GM08714 (cell line): Measurements from ENCODE around the gene PRDX3.
"Not testable (repeated sequence)": the region's sequence is repeated elsewhere in the genome, so short reads cannot be mapped to it uniquely, and the experiment has no call there.

Experiments
- H3K4me3 ChIP-seq: fragments of 200-500 bp; sonication (Bioruptor generic); 2 replicates; pipeline ENCODE4 v1.5.1; 2014; ENCODE audit warnings: mild to moderate bottlenecking, low read length, inconsistent platforms
- ZNF274 ChIP-seq: IDR thresholded peaks from 2 replicates; pipeline ENCODE4 v1.6.1; 2012; ENCODE audit warnings: mild to moderate bottlenecking, low read depth, low read length

The PRDX3 gene

DNA sequence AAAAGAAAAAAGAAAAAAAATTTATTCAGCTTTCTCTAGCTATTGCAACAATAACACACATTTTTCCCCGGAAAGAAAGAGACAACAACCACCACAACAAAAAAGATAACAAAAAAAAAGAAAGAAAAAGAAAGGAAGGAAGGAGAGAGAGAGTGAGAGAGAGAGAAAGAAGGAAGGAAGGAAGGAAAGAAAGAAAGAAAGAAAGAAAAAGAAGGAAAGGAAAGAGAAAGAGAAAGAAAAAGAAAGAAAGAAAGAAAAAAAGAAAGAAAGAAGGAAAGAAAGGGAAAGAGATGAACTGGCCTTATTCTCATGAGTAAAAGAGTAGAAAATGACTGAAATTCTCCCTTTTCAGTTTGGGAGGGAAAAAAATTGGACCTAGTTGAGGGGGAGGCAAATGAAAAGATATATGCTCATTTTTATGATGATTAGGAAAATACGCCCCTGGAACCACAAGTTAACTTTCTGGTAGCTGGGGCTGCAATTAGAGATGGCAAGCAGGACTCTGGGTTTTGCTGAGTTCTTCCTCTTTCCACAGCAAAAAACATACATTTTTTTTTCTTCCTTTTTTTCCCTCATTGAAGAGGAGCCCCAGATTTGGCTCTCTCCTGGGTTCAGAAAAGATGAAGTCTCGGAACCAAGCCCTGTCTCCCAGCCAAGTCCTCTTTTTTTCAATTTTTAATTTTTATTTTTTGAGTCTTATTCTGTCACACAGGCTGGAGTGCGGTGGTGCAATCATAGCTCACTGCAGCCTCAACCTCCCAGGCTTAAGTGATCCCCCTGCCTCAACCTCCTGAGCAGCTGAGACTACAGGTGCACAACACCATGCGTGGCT lies 12.6 kb upstream of the PRDX3 start:
- TF ChIP-seq ZNF274: no peak
- H3K4me3 ChIP-seq: no peak overlapping the region

DNA sequence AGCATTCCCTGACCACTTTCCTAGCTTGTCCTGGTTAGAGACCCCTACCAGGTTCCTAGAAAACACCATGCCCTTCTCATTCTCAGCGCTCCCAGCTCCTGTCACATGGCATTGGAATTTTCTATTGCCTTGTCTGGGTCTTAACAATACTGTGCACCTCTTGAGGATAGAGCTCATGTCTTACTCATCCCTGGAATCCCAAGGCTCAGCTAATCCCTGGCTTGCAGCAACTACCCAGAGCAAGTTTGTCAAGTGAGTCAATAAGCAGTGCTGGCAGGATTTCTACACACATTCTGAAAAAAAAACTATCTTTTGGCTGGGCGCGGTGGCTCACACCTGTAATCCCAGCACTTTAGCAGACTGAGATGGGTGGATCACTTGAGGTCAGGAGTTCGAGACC lies 11.7 kb upstream of the PRDX3 start:
- TF ChIP-seq ZNF274: no peak

DNA sequence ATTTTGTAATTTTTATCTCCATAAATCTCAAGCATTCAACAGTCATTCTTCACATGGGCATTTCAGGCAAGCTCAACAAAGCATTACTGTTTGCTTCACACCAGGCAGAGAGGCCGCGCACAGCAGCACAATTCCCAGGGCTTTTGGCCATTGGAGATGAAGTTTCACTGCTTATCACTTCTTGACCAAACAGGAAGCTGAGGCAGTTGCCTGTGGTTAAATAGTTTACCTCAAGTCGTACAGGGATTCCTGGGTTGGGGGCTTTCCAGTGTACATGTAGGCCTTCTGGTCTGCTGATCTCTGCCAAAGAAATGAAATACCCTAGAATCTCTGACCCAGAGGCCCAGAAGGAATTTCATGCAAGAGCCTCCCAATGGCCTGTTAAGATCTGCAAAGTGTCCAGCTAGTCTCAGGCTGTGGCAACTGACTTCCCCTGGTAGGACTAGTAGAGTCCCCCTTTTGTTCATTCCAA lies 11.2 kb upstream of the PRDX3 start:
- no peak for TF ChIP-seq ZNF274
- H3K4me3 ChIP-seq: no peak overlapping the region

More for the DNA sequence above, 11.7 kb upstream of the PRDX3 start:
- no peak overlapping the region for H3K4me3 ChIP-seq

DNA sequence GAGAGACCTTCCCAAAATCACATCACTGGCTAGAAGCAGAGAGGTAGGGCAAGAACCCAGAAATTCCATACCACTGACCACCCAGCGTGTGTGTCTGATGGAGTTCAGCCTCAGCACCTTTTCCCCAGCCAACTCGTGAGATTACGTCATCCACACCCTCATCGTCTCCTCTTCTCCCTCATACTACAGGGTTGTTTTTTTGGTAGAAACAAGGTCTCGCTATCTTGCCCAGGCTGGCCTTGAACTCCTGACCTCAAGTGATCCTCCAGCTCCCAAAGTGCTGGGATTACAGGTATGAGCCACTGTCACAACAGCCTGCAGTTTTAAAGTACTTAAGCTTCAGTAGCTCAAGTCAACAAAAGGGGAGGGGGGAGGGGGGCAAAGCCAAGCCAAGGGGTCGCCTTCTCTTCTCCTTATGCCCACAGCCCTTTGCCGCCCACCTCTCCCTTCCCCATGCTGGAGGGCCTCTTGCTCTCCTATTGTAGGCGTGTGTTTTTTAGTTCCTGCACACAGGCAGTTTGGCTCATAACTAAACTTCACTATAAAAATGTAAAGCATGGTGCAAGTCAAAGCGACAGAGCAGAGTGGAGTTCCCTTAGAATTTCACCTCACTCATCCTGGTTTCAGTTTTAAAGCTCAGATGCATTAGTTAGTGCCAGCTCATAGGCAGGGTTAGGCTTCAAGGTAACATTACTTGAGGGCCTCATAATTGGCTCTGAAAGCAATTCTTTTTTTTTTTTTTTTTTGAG lies 5.2 kb upstream of the PRDX3 start:
- TF ChIP-seq ZNF274: no peak
- no peak overlapping the region for H3K4me3 ChIP-seq

DNA sequence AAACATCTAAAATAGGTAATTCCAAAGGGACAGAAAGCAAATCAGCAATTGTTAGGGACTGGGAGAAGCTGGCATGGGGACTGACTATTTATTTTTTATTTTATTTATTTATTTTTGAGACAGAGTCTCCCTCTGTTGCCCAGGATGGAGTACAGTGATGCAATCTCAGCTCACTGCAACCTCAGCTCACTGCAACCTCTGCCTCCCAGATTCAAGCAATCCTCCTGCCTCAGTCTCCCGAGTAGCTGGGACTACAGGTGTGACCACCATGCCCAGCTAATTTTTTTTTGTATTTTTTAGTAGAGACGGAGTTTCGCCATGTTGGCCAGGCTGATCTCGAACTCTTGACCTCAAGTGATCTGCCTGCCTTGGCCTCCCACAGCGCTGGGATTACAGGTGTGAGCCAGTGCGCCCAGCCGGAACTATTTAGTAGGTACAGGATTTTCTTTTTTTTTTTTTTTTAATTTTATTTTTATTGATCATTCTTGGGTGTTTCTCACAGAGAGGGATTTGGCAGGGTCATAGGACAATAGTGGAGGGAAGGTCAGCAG lies 2.3 kb upstream of the PRDX3 start:
- not testable (repeated sequence) for H3K4me3 ChIP-seq

DNA sequence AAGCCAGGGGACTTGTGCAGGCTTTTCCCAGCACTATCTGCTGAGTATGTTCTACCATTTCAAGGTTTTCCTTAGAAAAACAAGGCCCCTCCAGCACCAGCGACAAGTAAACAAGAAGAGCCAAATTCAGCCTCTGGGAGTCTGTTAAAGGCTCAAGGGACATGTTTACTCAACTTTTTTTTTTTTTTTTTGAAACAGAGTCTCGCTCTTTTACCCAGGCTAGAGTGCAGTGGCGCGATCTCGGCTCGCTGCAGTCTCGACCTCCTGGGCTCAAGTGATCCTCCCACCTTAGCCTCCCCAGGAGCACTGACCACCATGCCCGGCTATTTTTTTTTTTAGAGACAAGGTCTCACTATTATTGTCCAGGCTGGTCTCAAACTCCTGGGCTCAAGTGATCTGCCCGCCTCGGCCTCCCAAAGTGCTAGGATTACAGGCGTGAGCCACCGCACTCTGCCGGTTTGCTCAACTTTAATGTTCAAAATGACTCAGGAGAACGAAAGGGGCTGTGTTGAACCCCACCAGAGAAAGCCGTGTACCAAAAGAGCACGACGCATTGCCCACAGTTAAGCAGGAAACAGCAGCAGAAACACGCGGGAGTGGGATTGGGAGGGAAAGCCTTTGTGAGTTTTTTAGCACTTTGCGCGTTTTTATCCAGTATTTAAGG lies 772 bp downstream of the PRDX3 start:
- TF ChIP-seq ZNF274: no peak
- peak overlapping the region; percentile 86 for H3K4me3 ChIP-seq

DNA sequence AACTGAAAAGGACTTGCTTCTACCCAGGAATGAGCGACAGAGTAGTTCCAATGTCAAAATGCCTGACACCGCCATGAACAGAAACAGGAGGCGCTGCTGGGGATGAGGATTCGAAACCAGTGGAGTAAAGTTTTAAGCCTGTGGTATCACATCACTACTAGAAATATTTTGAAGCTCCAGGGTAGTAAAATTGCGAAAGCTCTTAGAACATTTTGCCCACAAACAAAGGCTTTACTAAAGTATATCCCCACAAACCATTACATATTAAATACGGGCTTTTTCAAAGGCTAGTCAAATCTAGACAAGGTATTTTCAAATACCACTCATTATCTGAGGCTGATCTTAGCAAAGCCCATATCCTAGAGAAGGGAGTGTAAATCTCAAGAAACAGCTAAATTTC lies 2.4 kb downstream of the PRDX3 start:
- no peak overlapping the region for H3K4me3 ChIP-seq
- no peak for TF ChIP-seq ZNF274

DNA sequence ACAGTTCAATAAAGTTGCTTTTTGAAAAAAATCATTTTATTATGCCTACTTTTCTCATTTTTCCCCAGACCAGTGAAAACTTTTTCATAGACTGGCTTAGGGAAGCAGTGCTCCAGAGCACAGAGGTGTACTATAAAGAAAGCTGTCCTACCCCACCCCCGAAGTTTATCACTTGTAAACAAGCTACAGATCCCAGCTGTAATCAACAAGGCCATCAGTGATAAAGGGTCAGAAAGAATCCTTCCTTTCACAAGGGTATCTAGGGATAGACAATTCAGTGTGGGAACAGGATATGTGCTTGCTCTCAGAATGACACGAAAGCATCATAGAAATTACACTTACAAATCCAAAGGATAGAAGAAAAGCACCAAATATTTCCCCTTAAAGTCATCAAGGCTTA lies 4.5 kb downstream of the PRDX3 start:
- H3K4me3 ChIP-seq: no peak overlapping the region
- no peak for TF ChIP-seq ZNF274

DNA sequence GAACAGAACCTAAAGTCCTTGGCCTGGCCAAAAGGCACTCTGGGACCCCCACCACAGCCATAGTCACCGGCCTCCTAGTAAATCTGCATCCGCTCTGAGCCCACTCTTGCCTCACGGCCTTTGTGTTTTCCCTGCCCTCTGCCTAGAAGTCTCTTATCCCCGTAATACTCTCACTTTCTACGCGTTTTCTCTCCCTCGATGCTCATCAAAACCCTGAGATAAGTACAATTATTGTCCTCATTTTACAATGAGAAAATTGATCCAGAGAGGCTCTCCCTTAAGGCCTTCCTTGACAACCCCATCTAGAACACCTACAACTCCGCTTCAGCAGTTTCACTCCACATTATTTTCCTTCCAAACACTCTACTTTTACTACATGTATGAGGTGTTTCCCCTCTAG lies 11.6 kb downstream of the PRDX3 start:
- no peak for TF ChIP-seq ZNF274
- no peak overlapping the region for H3K4me3 ChIP-seq

DNA sequence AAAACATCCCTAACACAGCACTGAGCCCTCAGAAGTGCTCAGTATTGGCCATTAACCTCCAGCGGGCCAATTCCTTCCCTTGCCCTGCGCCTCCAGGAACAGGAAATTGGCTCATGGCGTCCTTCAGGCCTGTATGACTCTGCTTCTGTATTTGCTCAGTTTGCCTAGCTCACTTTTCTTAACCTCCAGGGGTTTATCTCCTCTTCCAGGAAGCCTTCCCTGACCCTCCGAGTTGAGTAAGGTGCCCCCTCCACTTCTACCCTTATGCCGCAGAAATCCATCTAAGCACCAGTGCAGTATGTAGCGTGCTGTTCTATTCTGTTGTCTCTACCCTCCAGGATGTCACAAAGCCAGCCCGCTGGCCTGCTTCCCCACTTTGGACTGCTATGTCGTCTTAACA lies 12.0 kb downstream of the PRDX3 start:
- TF ChIP-seq ZNF274: no peak
- H3K4me3 ChIP-seq: no peak overlapping the region

DNA sequence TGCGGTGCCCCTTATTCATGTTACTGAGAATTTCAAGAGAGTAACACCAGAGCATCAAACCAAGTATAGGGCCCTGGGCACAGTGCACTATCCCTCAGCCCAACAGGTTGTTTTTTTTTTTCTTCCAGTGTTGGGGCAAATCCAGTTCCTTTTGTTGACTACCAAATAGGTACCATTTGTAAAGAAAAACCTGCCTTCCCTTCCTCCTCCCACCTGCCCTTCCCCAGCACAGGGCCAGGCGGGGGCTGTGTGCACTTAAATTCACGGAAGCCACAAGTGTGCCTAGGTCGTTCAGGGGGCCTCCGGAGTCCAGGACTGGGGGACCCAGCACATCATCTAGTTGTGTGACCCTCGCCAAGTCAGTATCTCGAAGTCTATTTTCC lies 12.5 kb downstream of the PRDX3 start:
- peak overlapping the region; percentile 62; the same call in 1 of the 2 replicates for H3K4me3 ChIP-seq
- TF ChIP-seq ZNF274: no peak

DNA sequence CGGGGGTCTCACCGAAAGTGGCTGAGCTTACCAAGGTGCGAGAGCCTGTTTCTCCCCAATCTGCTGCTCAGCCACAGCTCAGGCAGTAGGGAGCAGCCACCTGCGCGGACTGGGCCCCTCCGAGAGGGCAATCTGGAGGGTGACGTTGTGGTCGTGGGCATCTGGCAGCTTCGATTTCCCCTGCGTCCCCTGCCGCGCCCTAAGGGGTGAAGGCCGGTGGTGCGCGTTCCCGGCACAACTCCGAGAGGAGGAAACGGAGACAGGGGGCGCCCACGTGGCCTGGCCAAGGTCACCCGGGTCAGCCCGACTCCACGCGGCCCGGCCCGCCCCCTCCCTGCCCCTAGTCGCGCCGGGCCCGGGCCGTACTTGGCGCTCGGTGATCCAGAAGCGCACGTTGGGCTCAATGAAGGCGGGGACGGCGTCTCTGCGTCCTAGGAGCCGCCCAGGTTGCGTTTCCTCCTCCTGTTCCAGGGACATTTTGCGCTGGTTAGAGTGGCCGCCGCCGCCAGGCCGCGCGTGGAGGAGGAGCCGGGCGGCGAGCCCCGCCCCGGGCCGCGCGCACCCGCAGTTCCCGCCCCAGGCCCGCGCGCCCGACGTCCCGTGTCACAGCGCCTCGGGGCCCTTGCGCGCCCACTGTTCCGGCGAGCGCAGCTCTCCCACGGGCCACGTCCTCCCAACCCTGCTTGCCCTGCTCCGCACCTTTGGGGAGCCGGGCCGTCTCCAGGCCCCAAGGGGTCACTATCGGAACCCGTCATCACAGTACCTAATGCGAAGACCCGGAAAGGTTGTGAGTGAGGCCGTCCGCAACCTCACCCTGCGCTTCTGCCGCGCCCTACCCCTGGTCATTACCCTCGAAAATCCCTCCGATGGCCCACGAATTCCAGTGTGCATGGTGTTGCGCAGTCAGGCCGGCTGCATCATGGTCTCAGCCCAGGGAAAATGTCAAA lies 13.2 kb downstream of the PRDX3 start, which contains the start of gene SFXN4:
SFXN4 (minus strand) TSS at position 544 of the 947 bp plus-strand sequence; CDS start at position 477, 67 bp downstream.
- peak within 1 kb of the TSS; percentile 62 for H3K4me3 ChIP-seq
- TF ChIP-seq ZNF274: no peak

DNA sequence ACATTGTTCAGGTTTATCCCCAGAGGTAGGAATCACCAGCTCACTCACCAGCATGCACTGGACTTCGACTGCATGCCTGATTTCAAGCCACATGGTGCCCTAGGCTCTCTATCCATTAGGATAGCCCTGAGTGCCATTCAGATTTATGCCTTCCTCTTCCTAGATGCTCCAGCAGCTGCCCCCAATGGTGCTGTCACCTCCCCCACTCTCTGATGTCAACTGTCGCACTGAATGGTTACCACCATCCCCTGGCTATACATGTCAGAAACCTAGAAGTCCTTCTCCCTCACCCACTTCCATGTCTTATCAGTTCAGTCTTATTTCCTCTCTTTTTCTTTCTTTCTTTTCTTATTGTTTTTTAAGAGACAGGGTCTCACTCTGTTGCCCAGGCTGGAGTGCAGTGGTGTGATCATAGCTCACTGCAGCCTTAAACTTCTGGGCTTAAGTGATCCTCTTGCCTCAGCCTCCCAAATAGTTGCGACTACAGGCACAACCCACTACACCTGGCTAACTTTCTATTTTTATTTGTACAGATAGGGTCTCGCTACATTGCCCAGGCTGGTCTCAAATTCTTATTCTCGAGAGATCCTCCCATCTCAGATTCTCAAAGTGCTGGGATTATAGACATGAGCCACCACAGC lies 16.0 kb downstream of the PRDX3 start:
- TF ChIP-seq ZNF274: no peak
- no peak overlapping the region for H3K4me3 ChIP-seq
